ENCODE measurements around the gene ATXN7L3. TPM values are rescaled to one million over a fixed set of nuclear protein-coding genes. Genes with fewer than 3 reads are reported as not detected.

ATXN7L3 gene
- total and polyA plus RNA-seq, 4 donors: 30.1 to 70.6 (median 50.5) TPM

DNA sequence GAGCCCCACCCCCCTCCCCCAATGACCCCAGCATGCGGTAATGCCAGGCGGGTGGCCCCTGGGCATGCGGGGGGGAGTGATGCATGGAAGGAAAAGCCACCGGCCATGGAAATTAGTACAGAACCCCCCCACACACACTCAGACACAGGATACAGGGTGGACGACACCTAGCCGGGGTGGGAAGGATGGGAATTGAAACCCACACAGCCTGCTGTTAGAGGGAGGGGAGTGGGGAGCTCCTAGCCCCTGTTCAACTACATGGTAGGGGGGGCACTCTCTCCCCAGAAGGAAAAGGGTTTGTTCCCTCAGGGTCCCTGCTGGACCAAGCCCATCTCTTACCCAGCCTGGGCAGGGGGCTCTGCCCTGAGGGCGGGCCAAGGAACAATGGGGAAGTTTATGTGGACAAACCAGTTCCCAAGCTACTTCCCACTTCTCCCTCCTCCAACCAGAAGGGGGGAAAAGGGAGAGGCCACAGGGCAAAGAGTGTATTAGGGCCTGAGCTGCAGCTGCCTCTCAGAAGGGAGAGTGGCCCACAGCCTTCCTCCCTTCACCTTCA lies 7.7 kb downstream of the ATXN7L3 start:
- no peak for ATAC-seq (ENCODE audit: insufficient read depth, low FRiP score)
- Histone ChIP-seq H3K27me3 (ENCODE audit: control insufficient read depth in 3 of 3, insufficient read depth in 3 of 3, low read length in 2 of 3) (no peaks in the 10 kb centered on the region), H3K4me3 (no peak overlapping the region), H3K4me1 (ENCODE audit: control insufficient read depth in 5 of 5, insufficient read depth in 5 of 5, low read length in 5 of 5) (peaks cover 0 to 41% (median 12%) of the 10 kb centered on the region in 5 donors), H3K36me3 (ENCODE audit: control insufficient read depth in 4 of 4, insufficient read depth in 4 of 4, low read length in 4 of 4) (peaks cover 21 to 53% (median 45%) of the 10 kb centered on the region in 4 donors), H3K9ac (ENCODE audit: insufficient read depth in 1 of 2, low read length in 2 of 2) (no peak overlapping the region), H3K9me3 (ENCODE audit: control insufficient read depth in 4 of 4, insufficient read depth in 3 of 4, low read length in 3 of 4) (no peaks in the 10 kb centered on the region), H3K27ac (ENCODE audit: low read depth in 1 of 2, low read length in 1 of 2) (no peak overlapping the region)
- WGBS, 2 donors: 65 to 70% methylated on average over 7 of the region's 7 CpGs
- TF ChIP-seq, protein P1, sequence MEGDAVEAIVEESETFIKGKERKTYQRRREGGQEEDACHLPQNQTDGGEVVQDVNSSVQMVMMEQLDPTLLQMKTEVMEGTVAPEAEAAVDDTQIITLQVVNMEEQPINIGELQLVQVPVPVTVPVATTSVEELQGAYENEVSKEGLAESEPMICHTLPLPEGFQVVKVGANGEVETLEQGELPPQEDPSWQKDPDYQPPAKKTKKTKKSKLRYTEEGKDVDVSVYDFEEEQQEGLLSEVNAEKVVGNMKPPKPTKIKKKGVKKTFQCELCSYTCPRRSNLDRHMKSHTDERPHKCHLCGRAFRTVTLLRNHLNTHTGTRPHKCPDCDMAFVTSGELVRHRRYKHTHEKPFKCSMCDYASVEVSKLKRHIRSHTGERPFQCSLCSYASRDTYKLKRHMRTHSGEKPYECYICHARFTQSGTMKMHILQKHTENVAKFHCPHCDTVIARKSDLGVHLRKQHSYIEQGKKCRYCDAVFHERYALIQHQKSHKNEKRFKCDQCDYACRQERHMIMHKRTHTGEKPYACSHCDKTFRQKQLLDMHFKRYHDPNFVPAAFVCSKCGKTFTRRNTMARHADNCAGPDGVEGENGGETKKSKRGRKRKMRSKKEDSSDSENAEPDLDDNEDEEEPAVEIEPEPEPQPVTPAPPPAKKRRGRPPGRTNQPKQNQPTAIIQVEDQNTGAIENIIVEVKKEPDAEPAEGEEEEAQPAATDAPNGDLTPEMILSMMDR (IDR thresholded peaks at IDR 0.05; ENCODE audit: control extremely low read depth, extremely low read depth): no peak
- peak; percentile 48 to 67 (median 57) for DNase-seq

GRCh38 chr17:44191369-44191768 lies 8.3 kb downstream of the ATXN7L3 start:
- peaks cover 0 to 40% (median 9%) of the 10 kb centered on the region in 5 donors for H3K4me1 ChIP-seq (ENCODE audit: control insufficient read depth in 5 of 5, insufficient read depth in 5 of 5, low read length in 5 of 5)
- no peak overlapping the region for H3K27ac ChIP-seq (ENCODE audit: low read depth in 1 of 2, low read length in 1 of 2)
- peaks cover 21 to 48% (median 42%) of the 10 kb centered on the region in 4 donors for H3K36me3 ChIP-seq (ENCODE audit: control insufficient read depth in 4 of 4, insufficient read depth in 4 of 4, low read length in 4 of 4)
- DNase-seq: peak; percentile 62 to 75 (median 63)
- TF ChIP-seq, protein P1 (IDR thresholded peaks at IDR 0.05; ENCODE audit: control extremely low read depth, extremely low read depth): no peak
- no peaks in the 10 kb centered on the region for H3K9me3 ChIP-seq (ENCODE audit: control insufficient read depth in 4 of 4, insufficient read depth in 3 of 4, low read length in 3 of 4)
- ATAC-seq (ENCODE audit: insufficient read depth, low FRiP score): no peak
- H3K9ac ChIP-seq (ENCODE audit: insufficient read depth in 1 of 2, low read length in 2 of 2): peak overlapping the region in 1 of 2 donors; percentile 11
- H3K4me3 ChIP-seq: no peak overlapping the region
- WGBS, 2 donors: 77 to 83% methylated on average over 5 of the region's 5 CpGs
- H3K27me3 ChIP-seq (ENCODE audit: control insufficient read depth in 3 of 3, insufficient read depth in 3 of 3, low read length in 2 of 3): no peaks in the 10 kb centered on the region

- no peaks in the 10 kb centered on the region for H3K27me3 ChIP-seq (ENCODE audit: control insufficient read depth in 3 of 3, insufficient read depth in 3 of 3, low read length in 2 of 3)
- TF ChIP-seq, protein P1 (IDR thresholded peaks at IDR 0.05; ENCODE audit: control extremely low read depth, extremely low read depth): no peak
- no peak overlapping the region for H3K9ac ChIP-seq (ENCODE audit: insufficient read depth in 1 of 2, low read length in 2 of 2)
- DNase-seq (no peak), ATAC-seq (ENCODE audit: insufficient read depth, low FRiP score) (no peak)
- H3K4me1 ChIP-seq (ENCODE audit: control insufficient read depth in 5 of 5, insufficient read depth in 5 of 5, low read length in 5 of 5): peaks cover 0 to 44% (median 10%) of the 10 kb centered on the region in 5 donors
- no peak overlapping the region for H3K4me3 ChIP-seq
- H3K9me3 ChIP-seq (ENCODE audit: control insufficient read depth in 4 of 4, insufficient read depth in 3 of 4, low read length in 3 of 4): no peaks in the 10 kb centered on the region
- no peak overlapping the region for H3K27ac ChIP-seq (ENCODE audit: low read depth in 1 of 2, low read length in 1 of 2)
- 91 to 92% methylated on average over 10 of the region's 10 CpGs for WGBS, 2 donors
- peaks cover 16 to 45% (median 38%) of the 10 kb centered on the region in 4 donors for H3K36me3 ChIP-seq (ENCODE audit: control insufficient read depth in 4 of 4, insufficient read depth in 4 of 4, low read length in 4 of 4)
Observed at GRCh38 chr17:44190481-44190880, 9.2 kb downstream of the ATXN7L3 start.

Measured in lung (tissue), 12 donors.